H1 (cell line): ENCODE results near the gene C19orf25. TPM values are rescaled to one million over a fixed set of nuclear protein-coding genes. Genes with fewer than 3 reads are reported as not detected.

Source experiments
- SRF ChIP-seq: IDR thresholded peaks from 2 replicates; pipeline ENCODE4 v1.6.1; 2011; ENCODE audit warnings: mild to moderate bottlenecking, low read depth, low read length, moderate library complexity
- TAF7 ChIP-seq: optimal IDR thresholded peaks from 2 replicates; pipeline ENCODE3; 2011; ENCODE audit warnings: low read depth, mild to moderate bottlenecking, inconsistent platforms, low read length, moderate library complexity, borderline replicate concordance
- polyA plus RNA-seq, 7 experiments: library from polyadenylated mRNA; depleted of rRNA in 3 of 7; stranded (reverse) in 5 of 7; unstranded in 2 of 7; fragments of >200 nt in 5 of 7; fragments of 200-250 nt in 2 of 7; gene quantifications; 1 replicate in 5 of 7; 2 replicates in 1 of 7; 4 replicates in 1 of 7; pipeline versions ENCODE4 v1.2.1 to v1.2.3, GENCODE V29; 2011 to 2013; ENCODE audit warnings: missing spikeins in 2 of 7, mixed read lengths in 2 of 7
- total RNA-seq: library from RNA; stranded (reverse); fragmentation: NEBNext Ultra II Directional; extraction: Animal tissue kit (Norgen Biotek cat#: 25700); gene quantifications from 2 replicates; pipeline ENCODE4 v1.2.1, GENCODE V29; 2021

C19orf25 gene
- total and polyA plus RNA-seq, 2 of the 8 experiments (the other 6 are each of a cell fraction or from before 2014, with no cell fraction given), result 41.3 to 67.4 TPM

GRCh38 chr19:1503089-1503924 lies 24.3 kb upstream of the C19orf25 start (continued):
- TF ChIP-seq TAF7 (no peak), SRF (no peak)
